ENCODE data around the gene SECISBP2.

The SECISBP2 gene

DNA sequence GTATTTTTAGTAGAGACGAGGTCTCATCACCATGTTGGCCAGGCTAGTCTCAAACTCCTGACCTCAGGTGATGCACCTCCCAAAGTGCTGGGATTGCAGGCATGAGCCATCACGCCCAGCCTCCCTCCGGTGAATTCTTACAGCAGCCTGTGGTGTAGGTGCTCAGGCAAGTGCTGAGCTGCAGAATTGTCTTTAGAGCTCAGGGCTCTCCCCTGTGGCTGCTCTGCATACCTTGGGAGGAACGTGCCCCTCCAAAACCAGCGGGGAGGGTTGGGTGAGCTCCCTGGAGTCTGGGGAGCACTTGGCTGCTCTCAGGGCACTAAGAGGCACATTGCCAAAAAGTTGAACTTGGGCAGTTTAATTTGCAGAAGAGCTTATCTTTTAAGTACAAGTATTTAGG is 29.4 kb downstream of the SECISBP2 start:
- DNase-seq (ENCODE audit: low read depth in 2 of 2): no peak

- no peak for DNase-seq (ENCODE audit: low read depth in 2 of 2)
Measured at GRCh38 chr9:89349607-89350006, 31.3 kb downstream of the SECISBP2 start.

DNA sequence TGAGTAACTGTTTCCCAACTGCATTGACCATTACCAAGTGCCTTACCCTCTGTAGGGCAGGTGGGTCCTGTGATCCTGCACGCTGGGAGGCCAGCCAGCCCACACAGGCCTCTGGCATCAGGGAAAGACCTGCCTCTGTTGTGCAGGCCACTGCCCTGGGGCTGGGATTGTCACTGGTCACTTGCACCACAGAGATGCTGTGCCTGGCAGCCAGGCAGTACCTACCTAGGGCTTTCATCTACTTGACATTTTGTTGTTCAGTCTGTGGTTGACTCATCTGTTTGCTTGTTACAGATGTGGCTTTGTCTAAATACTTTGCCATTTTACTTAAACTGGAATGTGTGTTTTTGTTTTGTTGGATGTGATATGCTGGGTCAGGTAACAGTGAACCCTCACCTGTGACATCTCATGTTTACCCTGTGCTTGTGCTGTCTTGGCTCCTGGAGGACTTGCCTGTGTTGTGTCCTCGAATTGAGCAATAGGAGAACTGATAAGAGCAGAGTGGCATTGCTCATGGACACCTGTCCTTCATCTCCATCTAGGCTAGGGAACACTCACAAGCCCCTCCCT is 32.8 kb downstream of the SECISBP2 start:
- DNase-seq (ENCODE audit: low read depth in 2 of 2): no peak

DNA sequence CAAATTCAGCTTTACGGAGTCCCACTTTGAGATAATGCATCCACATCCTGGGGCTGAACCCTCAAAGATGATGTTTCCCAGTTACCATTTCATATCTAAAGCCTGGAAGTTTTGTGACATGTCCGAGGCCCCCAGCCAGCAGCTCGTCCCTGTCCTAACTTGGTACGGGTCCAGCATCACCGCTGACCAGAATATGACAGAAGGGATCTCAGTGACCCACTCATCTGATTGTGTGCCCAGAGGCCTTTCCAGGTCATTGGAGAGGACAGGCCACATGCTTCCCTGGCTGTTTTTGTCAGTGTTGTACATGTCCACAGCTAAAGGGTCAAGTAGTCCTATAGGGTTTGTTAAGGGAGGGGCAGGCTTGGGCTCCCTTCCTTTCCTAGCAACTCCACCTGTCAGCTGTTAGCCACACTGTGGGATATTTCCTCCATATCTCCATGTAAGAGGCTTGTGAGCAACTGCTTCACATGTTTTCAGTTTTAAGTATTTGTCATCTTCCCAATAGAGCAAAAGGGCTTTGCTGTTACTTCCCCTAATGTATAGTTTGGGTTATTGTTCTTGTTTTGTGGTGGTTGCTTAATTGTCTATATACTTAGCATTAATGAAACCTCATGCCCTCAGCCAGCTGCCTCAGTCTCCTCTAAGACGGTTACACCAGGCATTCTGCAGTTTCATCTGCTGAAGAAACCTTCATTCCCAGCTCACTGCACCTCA is 33.4 kb downstream of the SECISBP2 start:
- DNase-seq (ENCODE audit: low read depth in 2 of 2): no peak

GRCh38 chr9:89352451-89352850 is 34.2 kb downstream of the SECISBP2 start:
- no peak for DNase-seq (ENCODE audit: low read depth in 2 of 2)

GRCh38 chr9:89352874-89353649 is 34.8 kb downstream of the SECISBP2 start:
- no peak for DNase-seq (ENCODE audit: low read depth in 2 of 2)

DNA sequence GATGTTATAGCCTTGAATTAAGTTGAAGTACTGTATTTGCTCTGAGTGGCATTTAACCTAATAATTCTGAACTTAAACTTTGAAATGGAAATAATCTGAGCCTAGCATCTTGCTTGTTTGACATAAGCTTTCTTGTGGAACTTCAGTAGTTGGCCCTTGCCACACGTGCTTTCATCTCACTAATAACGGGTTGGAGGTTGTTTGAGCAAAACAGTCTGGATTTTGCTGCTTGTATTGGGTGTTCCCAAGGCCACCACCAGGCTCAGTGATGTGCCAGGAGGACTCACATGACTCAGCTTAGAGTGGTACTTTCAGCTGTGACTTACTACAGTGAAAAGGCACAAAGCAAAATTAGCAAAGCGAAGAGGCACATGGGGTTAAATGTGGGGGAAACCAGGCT is 35.7 kb downstream of the SECISBP2 start:
- no peak for DNase-seq (ENCODE audit: low read depth in 2 of 2)

- DNase-seq (ENCODE audit: low read depth in 2 of 2): no peak
Measured at GRCh38 chr9:89354471-89354870, 36.2 kb downstream of the SECISBP2 start.

- DNase-seq (ENCODE audit: low read depth in 2 of 2): no peak
Measured at GRCh38 chr9:89356782-89357181, 38.5 kb downstream of the SECISBP2 start.

DNA sequence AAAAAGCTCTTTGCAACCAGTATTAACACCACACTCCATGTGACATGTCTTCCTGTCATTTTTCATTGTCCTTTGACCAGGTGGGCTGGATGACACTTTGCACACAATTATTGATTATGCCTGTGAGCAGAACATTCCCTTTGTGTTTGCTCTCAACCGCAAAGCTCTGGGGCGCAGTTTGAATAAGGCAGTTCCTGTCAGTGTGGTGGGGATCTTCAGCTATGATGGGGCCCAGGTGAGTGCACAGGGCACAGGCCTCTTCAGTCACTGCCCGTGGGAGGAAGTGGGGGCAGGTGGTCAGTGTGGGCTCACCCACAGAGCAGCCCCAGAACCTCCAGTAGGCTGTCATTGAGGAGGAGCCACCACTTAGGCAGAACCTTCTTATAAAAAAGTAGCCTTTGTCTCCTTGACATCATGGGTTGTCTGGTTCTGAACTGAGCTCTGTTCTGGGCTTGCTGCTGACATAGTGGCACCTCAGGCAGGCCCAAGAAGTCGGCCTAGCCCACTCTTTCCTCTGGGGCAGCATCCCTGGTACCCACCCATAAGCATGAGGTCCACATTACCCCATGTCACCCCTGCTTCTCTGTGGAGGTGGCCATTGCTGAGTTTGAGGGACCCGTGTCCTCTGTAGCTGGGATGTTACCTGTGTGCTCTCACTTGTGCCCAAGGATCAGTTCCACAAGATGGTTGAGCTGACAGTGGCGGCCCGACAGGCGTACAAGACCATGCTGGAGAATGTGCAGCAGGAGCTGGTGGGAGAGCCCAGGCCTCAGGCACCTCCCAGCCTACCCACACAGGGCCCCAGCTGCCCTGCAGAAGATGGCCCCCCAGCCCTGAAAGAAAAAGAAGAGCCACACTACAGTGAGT is 39.3 kb downstream of the SECISBP2 start:
- no peak for DNase-seq (ENCODE audit: low read depth in 2 of 2)

GRCh38 chr9:89358376-89358916 is 40.1 kb downstream of the SECISBP2 start:
- DNase-seq (ENCODE audit: low read depth in 2 of 2): no peak

GRCh38 chr9:89358985-89359384 is 40.7 kb downstream of the SECISBP2 start:
- no peak for DNase-seq (ENCODE audit: low read depth in 2 of 2)

GRCh38 chr9:89359751-89360261 is 41.5 kb downstream of the SECISBP2 start:
- DNase-seq (ENCODE audit: low read depth in 2 of 2): no peak

DNA sequence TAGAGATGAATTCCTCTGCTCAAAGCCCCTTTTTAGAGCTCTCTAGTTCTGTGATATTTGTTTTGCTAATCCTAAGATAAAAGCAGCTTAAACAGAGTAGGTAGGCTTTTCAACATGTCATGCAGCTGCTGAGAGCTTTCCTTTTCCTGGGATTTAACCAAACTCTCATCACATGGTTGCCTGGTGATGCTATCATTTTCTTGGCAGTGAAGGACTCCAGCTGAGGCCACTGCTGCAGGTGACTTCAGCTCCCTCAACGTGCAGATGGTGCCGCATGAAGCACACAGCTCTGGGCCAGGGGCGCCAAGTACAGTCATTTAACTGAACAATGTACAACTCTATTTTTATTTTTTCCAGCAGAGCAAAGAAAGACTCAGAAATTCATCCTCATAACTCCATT is 42.2 kb downstream of the SECISBP2 start:
- DNase-seq (ENCODE audit: low read depth in 2 of 2): no peak

DNA sequence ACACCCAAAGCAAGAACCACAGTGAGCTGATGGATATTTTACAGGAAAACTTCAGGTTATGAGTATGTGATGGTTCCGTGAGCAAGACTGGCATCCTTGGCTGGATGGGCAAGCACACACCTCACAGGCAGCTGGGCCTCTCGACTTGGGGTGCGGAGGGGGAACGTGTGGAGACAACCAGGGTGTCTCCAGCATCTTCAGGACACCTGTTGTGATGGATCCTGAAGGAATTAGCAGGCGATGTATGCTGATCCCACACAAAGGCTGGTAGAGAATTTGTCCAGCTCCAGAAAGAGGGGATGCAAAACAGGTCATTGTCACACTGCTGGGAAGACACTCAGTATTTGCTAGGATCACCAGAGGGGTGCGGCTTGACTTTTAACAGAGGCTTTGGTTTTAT is 42.7 kb downstream of the SECISBP2 start:
- no peak for DNase-seq (ENCODE audit: low read depth in 2 of 2)

DNA sequence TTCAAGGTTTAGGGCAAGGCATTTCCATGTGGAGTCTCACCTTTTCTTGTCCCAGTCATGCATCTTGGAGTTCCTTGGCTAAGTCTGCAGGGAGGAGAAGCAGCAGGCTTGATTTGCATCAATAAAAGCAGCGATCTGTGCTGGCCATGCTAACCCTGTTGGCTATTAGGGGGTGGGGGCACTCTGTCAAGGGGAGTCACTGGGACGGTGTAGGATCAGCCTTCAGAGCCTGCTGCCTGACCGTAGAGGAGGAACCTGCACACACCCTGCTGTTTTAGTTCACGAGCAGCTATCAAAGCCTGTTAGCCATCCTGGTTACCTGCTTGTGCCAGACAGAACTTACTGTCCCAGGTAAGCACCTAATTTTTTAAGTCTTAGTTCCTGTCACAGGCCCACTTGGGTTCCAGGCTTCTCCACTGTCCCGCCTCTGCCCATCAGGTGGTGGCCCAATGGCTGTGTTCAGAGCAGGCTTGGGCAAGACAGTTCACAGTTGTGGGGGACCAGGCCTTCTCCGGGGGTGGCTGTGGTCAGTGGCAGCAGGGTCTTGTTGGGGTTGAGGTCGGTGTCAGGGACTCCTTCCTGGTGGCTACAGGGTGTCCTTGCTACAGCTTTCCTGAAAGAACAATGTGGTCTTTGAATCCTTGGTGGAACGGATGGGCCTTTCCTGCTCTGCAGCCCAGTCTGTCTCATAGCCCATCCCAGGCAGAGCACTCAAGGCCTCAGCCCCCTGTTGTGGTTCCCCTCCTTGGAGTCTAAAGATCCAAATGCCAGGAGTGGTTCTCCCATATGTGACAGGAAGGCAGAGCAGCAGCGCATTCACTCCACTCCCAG is 43.7 kb downstream of the SECISBP2 start:
- DNase-seq (ENCODE audit: low read depth in 2 of 2): no peak

DNA sequence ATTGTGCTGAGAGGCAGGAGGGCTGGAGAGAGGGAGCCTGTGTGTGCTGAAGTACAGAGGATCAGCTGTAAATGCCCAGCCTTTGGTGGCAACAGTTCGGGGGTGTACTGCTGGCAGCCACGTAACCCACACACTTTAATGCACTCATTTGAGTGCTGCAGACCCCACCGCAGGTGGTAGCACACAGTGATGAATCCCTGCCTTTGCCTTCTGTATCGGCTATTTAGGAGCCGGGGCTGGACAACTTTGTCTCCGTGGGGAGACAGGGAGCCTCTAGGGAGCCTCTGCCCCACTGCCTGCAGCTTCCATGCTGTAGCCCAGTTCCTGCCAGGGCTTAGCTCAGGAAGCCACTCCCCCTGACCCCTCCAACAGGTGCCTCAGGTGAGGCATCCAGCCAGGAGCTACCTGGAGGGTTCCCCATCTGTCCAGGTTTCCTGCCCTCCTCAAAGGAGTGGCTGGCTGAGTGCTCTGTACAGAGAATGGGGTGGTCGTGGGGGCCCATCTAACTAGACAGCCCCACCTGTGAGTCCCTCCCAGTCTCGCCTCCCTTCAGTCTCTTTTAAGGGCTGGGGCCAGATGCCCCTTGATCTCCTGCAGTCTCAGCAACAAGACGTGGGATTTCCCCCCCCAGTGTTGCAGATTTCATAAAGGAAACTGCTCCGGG is 44.5 kb downstream of the SECISBP2 start:
- no peak for DNase-seq (ENCODE audit: low read depth in 2 of 2)

DNA sequence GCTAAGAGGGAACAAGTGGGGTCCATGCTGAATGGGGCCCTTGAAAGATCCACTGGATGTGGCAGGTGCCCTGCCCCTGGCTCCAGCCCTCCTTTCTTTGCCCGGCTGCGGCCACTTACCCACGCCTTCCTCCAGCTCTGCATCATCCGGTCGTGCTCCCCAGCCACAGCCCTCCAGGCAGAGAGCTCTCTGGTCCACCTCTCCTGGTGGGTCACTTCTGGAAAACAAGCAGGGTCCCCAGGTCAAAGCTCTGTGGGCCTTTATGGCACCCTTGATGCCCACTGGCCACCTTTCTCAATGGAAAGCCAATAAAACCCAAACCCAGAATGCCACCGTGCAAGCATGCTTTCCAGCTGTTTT is 45.0 kb downstream of the SECISBP2 start:
- no peak for DNase-seq (ENCODE audit: low read depth in 2 of 2)

GRCh38 chr9:89363921-89364665 is 45.8 kb downstream of the SECISBP2 start:
- no peak for DNase-seq (ENCODE audit: low read depth in 2 of 2)
